Peyer's patch (tissue), 4 donors: ENCODE measurements around the gene UGT2A3.

Source experiments
- CTCF ChIP-seq, 6 experiments: fragments of 450-650 bp in 4 of 6; fragments of 200-600 bp in 2 of 6; sonication (generic) in 1 of 6; IDR thresholded peaks; one replicate each; pipeline ENCODE4 v1.5.1; 2017 to 2019; ENCODE audit warnings: antibody characterized with exemption in 6 of 6, mild to moderate bottlenecking in 3 of 6, moderate library complexity in 1 of 6
- POLR2A ChIP-seq, 2 donors: fragments of 450-650 bp; IDR thresholded peaks; one replicate each; pipeline ENCODE4 v1.5.1; 2017; ENCODE audit warnings: antibody characterized with exemption in 2 of 2, mild to moderate bottlenecking in 2 of 2, moderate library complexity in 2 of 2

GRCh38 chr4:68895561-68896198 is 55.9 kb downstream of the UGT2A3 start:
- no peak for TF ChIP-seq CTCF (IDR thresholded peaks at IDR 0.05)
- no peak for TF ChIP-seq POLR2A (IDR thresholded peaks at IDR 0.05)
